SK-N-SH (cell line): Measurements from ENCODE around the gene DNAH11. TPM values are rescaled to one million over a fixed set of nuclear protein-coding genes. Genes with fewer than 3 reads are reported as not detected.

Source experiments
- CTCF ChIA-PET: fragments of 300-600, 350-600 bp; formaldehyde crosslinking; extraction: SDS; loops from one replicate; lab custom pipeline; 2021; lab: Yijun Ruan, JAX
- POLR2A ChIA-PET: fragments of 350-600 bp; sonication (Branson Sonifier 250); formaldehyde crosslinking; extraction: SDS; loops from one replicate; lab custom pipeline; 2020; ENCODE audit warnings: antibody characterized with exemption, inconsistent platforms; lab: Yijun Ruan, JAX
- DNase-seq: peaks from one replicate; pipeline ENCODE4 v3.0.0; 2012
- H2AFZ ChIP-seq: fragments of 200-600 bp; sonication (generic); 2 replicates; pipeline ENCODE4 v1.8.1; 2016; ENCODE audit warnings: antibody characterized with exemption, mild to moderate bottlenecking, low read depth
- H3F3A ChIP-seq: fragments of 200-600 bp; sonication (generic); replicated peaks from 2 replicates; pipeline ENCODE3; 2016; ENCODE audit warnings: antibody characterized with exemption, mild to moderate bottlenecking; ENCODE audit not compliant: insufficient read depth
- H3K27ac ChIP-seq, 2 experiments: fragments of 200-500 bp in 1 of 2; fragments of 200-600 bp in 1 of 2; sonication (Bioruptor generic) in 1 of 2; sonication (generic), shearing (Covaris generic) in 1 of 2; 2 replicates each; pipeline versions ENCODE4 v1.5.1 to v1.6.1; 2014 to 2016; ENCODE audit warnings: low read depth in 2 of 2, inconsistent platforms in 1 of 2, low read length in 1 of 2, mild to moderate bottlenecking in 1 of 2, mixed read lengths in 1 of 2
- H3K27me3 ChIP-seq: fragments of 200-600 bp; sonication (generic), shearing (Covaris generic); 2 replicates; pipeline ENCODE4 v1.6.1; 2016; ENCODE audit warnings: mixed run types; ENCODE audit not compliant: insufficient read depth
- H3K36me3 ChIP-seq, 2 experiments: fragments of 200-500 bp in 1 of 2; fragments of 200-600 bp in 1 of 2; sonication (Bioruptor generic) in 1 of 2; sonication (generic) in 1 of 2; replicated peaks in 1 of 2; 2 replicates each; pipeline versions ENCODE3 to v1.5.1; 2014 to 2016; ENCODE audit warnings: low read length in 1 of 2, mild to moderate bottlenecking in 1 of 2; ENCODE audit not compliant: insufficient read depth in 2 of 2, control insufficient read depth in 1 of 2
- H3K4me1 ChIP-seq, 2 experiments: fragments of 200-500 bp in 1 of 2; fragments of 200-600 bp in 1 of 2; sonication (Bioruptor generic) in 1 of 2; sonication (generic), shearing (Covaris generic) in 1 of 2; 2 replicates each; pipeline versions ENCODE4 v1.5.1 to v1.6.1; 2014 to 2016; ENCODE audit warnings: low read depth in 1 of 2, low read length in 1 of 2, mixed run types in 1 of 2; ENCODE audit not compliant: insufficient read depth in 2 of 2, control insufficient read depth in 1 of 2
- H3K4me2 ChIP-seq: fragments of 200-600 bp; sonication (generic), shearing (Covaris generic); 2 replicates; pipeline ENCODE4 v1.6.1; 2017; ENCODE audit warnings: mixed run types
- H3K4me3 ChIP-seq, 2 experiments: fragments of 200-500 bp in 1 of 2; fragments of 200-600 bp in 1 of 2; sonication (Bioruptor generic) in 1 of 2; sonication (generic), shearing (Covaris generic) in 1 of 2; 2 replicates each; pipeline versions ENCODE4 v1.5.1 to v1.8.1; 2014 to 2016; ENCODE audit warnings: low read depth in 2 of 2, inconsistent platforms in 1 of 2, low read length in 1 of 2, mild to moderate bottlenecking in 1 of 2, mixed read lengths in 1 of 2, moderate library complexity in 1 of 2
- H3K79me2 ChIP-seq: fragments of 200-600 bp; sonication (generic); 2 replicates; pipeline ENCODE4 v1.8.1; 2017; ENCODE audit warnings: mild to moderate bottlenecking; ENCODE audit not compliant: insufficient read depth
- H3K9ac ChIP-seq: fragments of 200-600 bp; sonication (generic); 2 replicates; pipeline ENCODE4 v1.6.1; 2017; ENCODE audit warnings: mixed run types
- H3K9me2 ChIP-seq: fragments of 200-600 bp; sonication (generic); 2 replicates; pipeline ENCODE4 v1.6.1; 2017; ENCODE audit warnings: mixed run types
- H3K9me3 ChIP-seq: fragments of 200-600 bp; sonication (generic); 2 replicates; pipeline ENCODE4 v1.6.1; 2017; ENCODE audit warnings: mixed run types, mild to moderate bottlenecking, moderate library complexity
- H4K20me1 ChIP-seq: fragments of 200-600 bp; sonication (generic); 2 replicates; pipeline ENCODE4 v1.6.1; 2017; ENCODE audit warnings: mild to moderate bottlenecking, mixed run types; ENCODE audit not compliant: insufficient read depth
- CHD2 ChIP-seq: fragments of 150-350 bp; IDR thresholded peaks from 2 replicates; pipeline ENCODE4 v1.6.1; 2018; ENCODE audit warnings: low read length; ENCODE audit not compliant: partially characterized antibody
- ELF1 ChIP-seq: IDR thresholded peaks from 2 replicates; pipeline ENCODE4 v1.4.0; 2012
- EZH2phosphoT487 ChIP-seq: fragments of 200-600 bp; sonication (generic); IDR thresholded peaks from 2 replicates; pipeline ENCODE4 v1.6.1; 2017; ENCODE audit warnings: low read depth, mixed run types, mild to moderate bottlenecking, antibody characterized with exemption, moderate library complexity, borderline replicate concordance
- FOSL2 ChIP-seq: IDR thresholded peaks from 2 replicates; pipeline ENCODE4 v1.4.0; 2012; ENCODE audit warnings: low read depth, mild to moderate bottlenecking, moderate library complexity, borderline replicate concordance
- FOXJ3 ChIP-seq: sonication (generic); formaldehyde crosslinking; IDR thresholded peaks from 2 replicates; pipeline ENCODE4 v1.5.1; 2020; ENCODE audit warnings: mild to moderate bottlenecking, missing genetic modification reagents
- FOXM1 ChIP-seq: IDR thresholded peaks from 2 replicates; pipeline ENCODE4 v1.4.0; 2012; ENCODE audit warnings: low read depth, mild to moderate bottlenecking
- GABPA ChIP-seq: IDR thresholded peaks from 2 replicates; pipeline ENCODE4 v1.4.0; 2012; ENCODE audit warnings: low read depth, mild to moderate bottlenecking
- JUND ChIP-seq: IDR thresholded peaks from 2 replicates; pipeline ENCODE4 v1.4.0; 2012
- MXI1 ChIP-seq: IDR thresholded peaks from 2 replicates; pipeline ENCODE4 v1.6.1; 2012; ENCODE audit warnings: mild to moderate bottlenecking, low read depth, low read length, improper control_type of control experiment
- NRF1 ChIP-seq: IDR thresholded peaks from 2 replicates; pipeline ENCODE4 v1.6.1; 2012; ENCODE audit warnings: low read depth, mild to moderate bottlenecking, low read length
- POLR2AphosphoS5 ChIP-seq: IDR thresholded peaks from 2 replicates; pipeline ENCODE4 v1.6.1; 2012; ENCODE audit warnings: low read depth, low read length
- RCOR1 ChIP-seq: fragments of 150-350 bp; IDR thresholded peaks from 2 replicates; pipeline ENCODE4 v1.6.1; 2017; ENCODE audit warnings: antibody characterized with exemption, low read length
- RFX5 ChIP-seq: IDR thresholded peaks from 2 replicates; pipeline ENCODE4 v1.6.1; 2012; ENCODE audit warnings: mild to moderate bottlenecking, improper control_type of control experiment, low read length
- RXRA ChIP-seq: IDR thresholded peaks from 2 replicates; pipeline ENCODE4 v1.4.0; 2012; ENCODE audit warnings: low read depth, mild to moderate bottlenecking, borderline replicate concordance
- SMC3 ChIP-seq: IDR thresholded peaks from 2 replicates; pipeline ENCODE4 v1.6.1; 2012; ENCODE audit warnings: low read depth, low read length, improper control_type of control experiment
- TAF1 ChIP-seq: IDR thresholded peaks from 2 replicates; pipeline ENCODE4 v1.6.1; 2012; ENCODE audit warnings: low read depth, mild to moderate bottlenecking, low read length, moderate library complexity, borderline replicate concordance
- TCF12 ChIP-seq: IDR thresholded peaks from 2 replicates; pipeline ENCODE4 v1.4.0; 2012
- TEAD4 ChIP-seq: IDR thresholded peaks from 2 replicates; pipeline ENCODE4 v1.4.0; 2012; ENCODE audit warnings: mild to moderate bottlenecking, borderline replicate concordance; ENCODE audit not compliant: insufficient read depth
- YY1 ChIP-seq: IDR thresholded peaks from 2 replicates; pipeline ENCODE4 v1.4.0; 2012; ENCODE audit warnings: low read depth, mild to moderate bottlenecking
- WGBS: methylation state at CpG from one replicate; pipeline ENCODE4 v1.1.6; 2017; ENCODE audit warnings: low lambda C conversion rate; 5-methylcytosine and 5-hydroxymethylcytosine counted together
- polyA plus RNA-seq, 3 experiments: library from polyadenylated mRNA; depleted of rRNA; stranded (reverse); fragments of >200 nt; gene quantifications; 2 replicates each; pipeline ENCODE4 v1.2.3, GENCODE V29; 2012
- TF ChIP-seq, protein P1 (sequence below): IDR thresholded peaks from 2 replicates; pipeline ENCODE4 v1.4.0; 2012; ENCODE audit warnings: low read depth, borderline replicate concordance
- TF ChIP-seq, protein P2 (sequence below): fragments of 150-350 bp; IDR thresholded peaks from 2 replicates; pipeline ENCODE4 v1.6.1; 2017; ENCODE audit warnings: antibody characterized with exemption, low read length, low read depth, borderline replicate concordance
- TF ChIP-seq, protein P3 (sequence below): IDR thresholded peaks from 2 replicates; pipeline ENCODE4; 2012
- TF ChIP-seq, protein P4 (sequence below): IDR thresholded peaks from 2 replicates; pipeline ENCODE4 v1.4.0; 2012; ENCODE audit warnings: low read depth, borderline replicate concordance
- TF ChIP-seq, protein P5 (sequence below): IDR thresholded peaks from 2 replicates; pipeline ENCODE4 v1.6.1; 2012; ENCODE audit warnings: mild to moderate bottlenecking, low read depth, low read length, moderate library complexity
- TF ChIP-seq, protein P6 (sequence below): IDR thresholded peaks from 2 replicates; pipeline ENCODE4 v1.4.0; 2012; ENCODE audit warnings: low read depth

DNAH11 gene
- polyA plus RNA-seq, 1 of the 3 experiments (the other 2 are of a cell fraction), result 0.77 TPM

DNA sequence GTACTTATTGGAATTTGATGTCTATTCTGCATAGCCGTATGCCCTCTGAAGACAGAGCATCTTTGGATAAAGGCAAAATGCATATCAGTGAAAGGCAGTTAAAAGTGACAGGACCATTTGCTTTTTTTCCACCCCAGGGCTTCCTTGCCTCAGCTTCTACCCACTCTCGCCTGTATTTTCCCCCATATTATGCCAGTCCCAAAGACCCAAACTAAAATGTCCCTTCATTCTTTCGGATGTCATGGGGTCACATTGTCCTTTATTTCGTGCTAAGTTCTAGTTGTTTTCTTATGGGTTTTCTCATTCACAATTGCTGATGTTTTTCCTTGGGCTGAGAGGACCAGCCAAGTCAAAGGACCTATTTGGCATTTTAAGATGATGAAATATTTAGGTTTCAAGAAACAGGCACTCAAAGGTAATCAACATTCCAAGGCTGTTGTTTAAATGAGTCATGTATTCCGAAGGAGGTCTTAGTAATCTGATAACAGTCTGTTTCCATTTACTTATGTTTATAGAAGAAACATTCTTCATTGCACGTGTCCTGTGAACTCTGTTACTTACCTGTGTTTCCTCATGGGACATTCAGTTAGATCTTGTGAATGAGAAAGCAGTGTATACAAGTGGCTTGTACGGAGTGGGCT lies 74.1 kb downstream of the DNAH11 start:
- Histone ChIP-seq H3K27me3 (no peaks in the 10 kb centered on the region), H3F3A (peaks cover 13% of the 10 kb centered on the region), H3K4me3 (no peak overlapping the region), H3K36me3 (no peaks in the 10 kb centered on the region), H3K9me3 (no peaks in the 10 kb centered on the region), H3K4me2 (peak overlapping the region; percentile 60; the same call in 1 of the 2 replicates), H4K20me1 (no peaks in the 10 kb centered on the region), H3K79me2 (no peaks in the 10 kb centered on the region), H3K9me2 (no peaks in the 10 kb centered on the region), H3K9ac (peak overlapping the region; percentile 19; the same call in 1 of the 2 replicates), H2AFZ (0 out of 2 replicates have a peak overlapping the region, but pooled peaks have one; percentile 10), H3K4me1 (0 out of 4 replicates have a peak, but pooled peaks cover 0 to 7% of the 10 kb centered on the region in 2 experiments), H3K27ac (peak overlapping the region in 1 of 2 experiments; percentile 67; a peak in 2 of 4 replicates)
- ChIA-PET CTCF (no interaction called here), POLR2A (no interaction called here)
- WGBS, result 7% methylated on average over 7 of the region's 7 CpGs
- no peak for DNase-seq
- peak; percentile 47; the same call in 1 of the 2 replicates for TF ChIP-seq JUND
- no peak for TF ChIP-seq FOXJ3 (CRISPR knock-in tag)
- no peak for TF ChIP-seq YY1
- no peak for TF ChIP-seq FOXM1
- TF ChIP-seq TAF1, result no peak
- no peak for TF ChIP-seq SMC3
- no peak for TF ChIP-seq MXI1
- no peak for TF ChIP-seq RCOR1
- TF ChIP-seq, protein P1, sequence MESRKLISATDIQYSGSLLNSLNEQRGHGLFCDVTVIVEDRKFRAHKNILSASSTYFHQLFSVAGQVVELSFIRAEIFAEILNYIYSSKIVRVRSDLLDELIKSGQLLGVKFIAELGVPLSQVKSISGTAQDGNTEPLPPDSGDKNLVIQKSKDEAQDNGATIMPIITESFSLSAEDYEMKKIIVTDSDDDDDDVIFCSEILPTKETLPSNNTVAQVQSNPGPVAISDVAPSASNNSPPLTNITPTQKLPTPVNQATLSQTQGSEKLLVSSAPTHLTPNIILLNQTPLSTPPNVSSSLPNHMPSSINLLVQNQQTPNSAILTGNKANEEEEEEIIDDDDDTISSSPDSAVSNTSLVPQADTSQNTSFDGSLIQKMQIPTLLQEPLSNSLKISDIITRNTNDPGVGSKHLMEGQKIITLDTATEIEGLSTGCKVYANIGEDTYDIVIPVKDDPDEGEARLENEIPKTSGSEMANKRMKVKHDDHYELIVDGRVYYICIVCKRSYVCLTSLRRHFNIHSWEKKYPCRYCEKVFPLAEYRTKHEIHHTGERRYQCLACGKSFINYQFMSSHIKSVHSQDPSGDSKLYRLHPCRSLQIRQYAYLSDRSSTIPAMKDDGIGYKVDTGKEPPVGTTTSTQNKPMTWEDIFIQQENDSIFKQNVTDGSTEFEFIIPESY, result no peak
- TF ChIP-seq RXRA, result no peak
- TF ChIP-seq, protein P2, sequence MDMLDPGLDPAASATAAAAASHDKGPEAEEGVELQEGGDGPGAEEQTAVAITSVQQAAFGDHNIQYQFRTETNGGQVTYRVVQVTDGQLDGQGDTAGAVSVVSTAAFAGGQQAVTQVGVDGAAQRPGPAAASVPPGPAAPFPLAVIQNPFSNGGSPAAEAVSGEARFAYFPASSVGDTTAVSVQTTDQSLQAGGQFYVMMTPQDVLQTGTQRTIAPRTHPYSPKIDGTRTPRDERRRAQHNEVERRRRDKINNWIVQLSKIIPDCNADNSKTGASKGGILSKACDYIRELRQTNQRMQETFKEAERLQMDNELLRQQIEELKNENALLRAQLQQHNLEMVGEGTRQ, result no peak
- no peak for TF ChIP-seq CHD2
- no peak for TF ChIP-seq RFX5
- peak; percentile 19; the same call in 1 of the 2 replicates for TF ChIP-seq FOSL2
- TF ChIP-seq, protein P3, sequence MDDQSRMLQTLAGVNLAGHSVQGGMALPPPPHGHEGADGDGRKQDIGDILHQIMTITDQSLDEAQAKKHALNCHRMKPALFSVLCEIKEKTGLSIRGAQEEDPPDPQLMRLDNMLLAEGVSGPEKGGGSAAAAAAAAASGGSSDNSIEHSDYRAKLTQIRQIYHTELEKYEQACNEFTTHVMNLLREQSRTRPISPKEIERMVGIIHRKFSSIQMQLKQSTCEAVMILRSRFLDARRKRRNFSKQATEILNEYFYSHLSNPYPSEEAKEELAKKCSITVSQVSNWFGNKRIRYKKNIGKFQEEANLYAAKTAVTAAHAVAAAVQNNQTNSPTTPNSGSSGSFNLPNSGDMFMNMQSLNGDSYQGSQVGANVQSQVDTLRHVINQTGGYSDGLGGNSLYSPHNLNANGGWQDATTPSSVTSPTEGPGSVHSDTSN, result no peak
- no peak for TF ChIP-seq POLR2AphosphoS5
- no peak for TF ChIP-seq NRF1
- peak; percentile 30; the same call in 1 of the 2 replicates for TF ChIP-seq TCF12
- TF ChIP-seq, protein P4, sequence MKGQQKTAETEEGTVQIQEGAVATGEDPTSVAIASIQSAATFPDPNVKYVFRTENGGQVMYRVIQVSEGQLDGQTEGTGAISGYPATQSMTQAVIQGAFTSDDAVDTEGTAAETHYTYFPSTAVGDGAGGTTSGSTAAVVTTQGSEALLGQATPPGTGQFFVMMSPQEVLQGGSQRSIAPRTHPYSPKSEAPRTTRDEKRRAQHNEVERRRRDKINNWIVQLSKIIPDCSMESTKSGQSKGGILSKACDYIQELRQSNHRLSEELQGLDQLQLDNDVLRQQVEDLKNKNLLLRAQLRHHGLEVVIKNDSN, result no peak
- TF ChIP-seq EZH2phosphoT487, result no peak
- TF ChIP-seq TEAD4, result peak; percentile 19; the same call in 1 of the 2 replicates
- TF ChIP-seq GABPA, result no peak
- TF ChIP-seq, protein P5, sequence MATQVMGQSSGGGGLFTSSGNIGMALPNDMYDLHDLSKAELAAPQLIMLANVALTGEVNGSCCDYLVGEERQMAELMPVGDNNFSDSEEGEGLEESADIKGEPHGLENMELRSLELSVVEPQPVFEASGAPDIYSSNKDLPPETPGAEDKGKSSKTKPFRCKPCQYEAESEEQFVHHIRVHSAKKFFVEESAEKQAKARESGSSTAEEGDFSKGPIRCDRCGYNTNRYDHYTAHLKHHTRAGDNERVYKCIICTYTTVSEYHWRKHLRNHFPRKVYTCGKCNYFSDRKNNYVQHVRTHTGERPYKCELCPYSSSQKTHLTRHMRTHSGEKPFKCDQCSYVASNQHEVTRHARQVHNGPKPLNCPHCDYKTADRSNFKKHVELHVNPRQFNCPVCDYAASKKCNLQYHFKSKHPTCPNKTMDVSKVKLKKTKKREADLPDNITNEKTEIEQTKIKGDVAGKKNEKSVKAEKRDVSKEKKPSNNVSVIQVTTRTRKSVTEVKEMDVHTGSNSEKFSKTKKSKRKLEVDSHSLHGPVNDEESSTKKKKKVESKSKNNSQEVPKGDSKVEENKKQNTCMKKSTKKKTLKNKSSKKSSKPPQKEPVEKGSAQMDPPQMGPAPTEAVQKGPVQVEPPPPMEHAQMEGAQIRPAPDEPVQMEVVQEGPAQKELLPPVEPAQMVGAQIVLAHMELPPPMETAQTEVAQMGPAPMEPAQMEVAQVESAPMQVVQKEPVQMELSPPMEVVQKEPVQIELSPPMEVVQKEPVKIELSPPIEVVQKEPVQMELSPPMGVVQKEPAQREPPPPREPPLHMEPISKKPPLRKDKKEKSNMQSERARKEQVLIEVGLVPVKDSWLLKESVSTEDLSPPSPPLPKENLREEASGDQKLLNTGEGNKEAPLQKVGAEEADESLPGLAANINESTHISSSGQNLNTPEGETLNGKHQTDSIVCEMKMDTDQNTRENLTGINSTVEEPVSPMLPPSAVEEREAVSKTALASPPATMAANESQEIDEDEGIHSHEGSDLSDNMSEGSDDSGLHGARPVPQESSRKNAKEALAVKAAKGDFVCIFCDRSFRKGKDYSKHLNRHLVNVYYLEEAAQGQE, result no peak
- TF ChIP-seq ELF1, result no peak
- TF ChIP-seq, protein P6, sequence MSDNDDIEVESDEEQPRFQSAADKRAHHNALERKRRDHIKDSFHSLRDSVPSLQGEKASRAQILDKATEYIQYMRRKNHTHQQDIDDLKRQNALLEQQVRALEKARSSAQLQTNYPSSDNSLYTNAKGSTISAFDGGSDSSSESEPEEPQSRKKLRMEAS, result no peak
